Measurements from ENCODE around the gene PCSK1N. TPM values are rescaled to one million over a fixed set of nuclear protein-coding genes. Genes with fewer than 3 reads are reported as not detected.

The PCSK1N gene
- total RNA-seq, 4 donors from 2014 or later = 1.5 to 4.0 (median 3.4) TPM

DNA sequence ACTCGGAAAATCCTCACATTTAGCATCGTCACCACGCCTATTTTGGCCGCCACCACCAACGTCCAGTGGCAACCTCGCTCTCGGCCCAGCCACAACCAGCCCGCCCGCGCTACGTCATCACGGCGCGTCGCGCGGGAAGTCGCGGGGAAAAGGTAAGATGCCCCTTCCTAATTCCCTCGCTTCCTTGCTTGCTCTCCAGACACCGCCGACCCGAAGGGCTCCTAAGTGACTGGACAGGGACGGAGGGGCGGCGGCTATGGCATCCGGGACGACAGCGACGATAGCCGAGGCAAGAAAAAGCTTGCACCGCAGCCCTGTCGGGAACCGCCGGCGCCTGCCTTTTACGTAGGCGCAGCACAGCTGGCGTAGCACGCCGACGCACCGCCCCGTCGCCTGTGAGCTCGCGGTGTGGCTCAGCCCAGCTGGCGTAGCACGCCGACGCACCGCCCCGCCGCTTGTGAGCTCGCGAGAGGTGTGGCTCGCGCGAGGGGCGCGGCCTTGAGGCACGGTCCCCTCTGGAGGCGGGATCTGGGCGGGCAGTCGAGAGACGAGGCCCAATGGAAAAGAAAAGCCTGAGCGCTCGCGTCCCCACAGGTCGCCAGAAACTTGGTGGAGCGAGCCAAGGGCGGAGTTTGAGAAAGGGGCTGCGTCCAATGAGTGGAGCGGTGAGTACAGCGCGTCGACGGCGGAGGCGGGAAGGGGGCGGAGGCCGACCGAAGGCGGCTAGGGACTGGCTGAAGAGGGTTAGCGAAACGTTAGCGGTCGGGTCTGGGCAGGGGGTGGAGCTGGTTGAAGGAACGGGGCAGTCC lies 33.9 kb downstream of the PCSK1N start, which contains the start of gene HDAC6:
HDAC6 (plus strand) TSS at position 788 of the 809 bp plus-strand sequence. CDS start 626 bp downstream, outside the sequence.
- Histone ChIP-seq H3K4me1 (peaks cover 0 to 4% of the 10 kb centered on the region in 2 donors), H3K9me3 (no peaks in the 10 kb centered on the region), H3K27me3 (no peaks in the 10 kb centered on the region), H3K4me3 (replicated peaks in 1 of 3) (peak within 1 kb of the TSS; percentile 39 to 53 (median 52)), H3K36me3 (no peaks in the 10 kb centered on the region), H3K27ac (peak within 1 kb of the TSS; percentile 81 to 97 (median 88))
- TF ChIP-seq, protein P1, sequence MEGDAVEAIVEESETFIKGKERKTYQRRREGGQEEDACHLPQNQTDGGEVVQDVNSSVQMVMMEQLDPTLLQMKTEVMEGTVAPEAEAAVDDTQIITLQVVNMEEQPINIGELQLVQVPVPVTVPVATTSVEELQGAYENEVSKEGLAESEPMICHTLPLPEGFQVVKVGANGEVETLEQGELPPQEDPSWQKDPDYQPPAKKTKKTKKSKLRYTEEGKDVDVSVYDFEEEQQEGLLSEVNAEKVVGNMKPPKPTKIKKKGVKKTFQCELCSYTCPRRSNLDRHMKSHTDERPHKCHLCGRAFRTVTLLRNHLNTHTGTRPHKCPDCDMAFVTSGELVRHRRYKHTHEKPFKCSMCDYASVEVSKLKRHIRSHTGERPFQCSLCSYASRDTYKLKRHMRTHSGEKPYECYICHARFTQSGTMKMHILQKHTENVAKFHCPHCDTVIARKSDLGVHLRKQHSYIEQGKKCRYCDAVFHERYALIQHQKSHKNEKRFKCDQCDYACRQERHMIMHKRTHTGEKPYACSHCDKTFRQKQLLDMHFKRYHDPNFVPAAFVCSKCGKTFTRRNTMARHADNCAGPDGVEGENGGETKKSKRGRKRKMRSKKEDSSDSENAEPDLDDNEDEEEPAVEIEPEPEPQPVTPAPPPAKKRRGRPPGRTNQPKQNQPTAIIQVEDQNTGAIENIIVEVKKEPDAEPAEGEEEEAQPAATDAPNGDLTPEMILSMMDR (IDR thresholded peaks at IDR 0.05) = no peak
- peak in 1 of 2 donors; percentile 53 for TF ChIP-seq POLR2A (IDR thresholded peaks at IDR 0.05)
- 0 to 1% methylated on average over 19 to 37 of the region's 89 CpGs for WGBS, 2 donors
- intact Hi-C loops (cut with DNase I) = no loop called here
- peak; percentile 97 for DNase-seq

DNA sequence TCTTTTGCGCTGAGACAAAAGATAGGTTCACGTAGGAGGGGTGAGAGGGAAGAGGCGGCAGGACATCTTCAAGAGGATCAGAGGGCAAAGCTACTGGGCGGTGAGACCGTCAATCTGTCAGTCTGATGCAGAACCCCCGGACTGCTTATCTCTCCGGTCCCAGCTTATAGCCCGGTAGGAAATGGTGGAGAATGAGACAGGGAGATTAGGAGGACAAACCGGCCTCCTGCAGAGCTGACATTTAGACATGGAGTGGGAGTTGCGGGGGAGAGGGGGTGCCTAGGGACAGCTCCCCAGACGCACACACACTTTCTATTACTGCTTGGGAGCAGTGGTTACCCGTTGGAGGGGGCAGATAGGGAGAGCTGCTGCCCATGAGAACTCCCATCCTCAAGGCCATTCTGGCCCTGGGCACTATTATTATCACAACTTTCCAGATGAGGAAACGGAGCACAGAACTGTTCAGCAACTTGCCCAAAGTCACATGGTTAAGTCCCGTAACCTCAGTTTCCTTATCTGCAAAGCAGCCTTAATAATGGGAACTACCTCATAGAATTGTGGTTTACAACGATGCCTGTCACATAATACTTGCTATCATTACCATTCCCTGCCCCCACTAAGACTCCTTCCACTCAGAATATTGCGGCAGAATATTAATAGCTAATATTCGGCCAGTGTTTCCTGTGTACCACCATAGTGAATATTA lies 34.7 kb downstream of the PCSK1N start:
- 28 to 30% methylated on average over 14 to 16 of the region's 17 CpGs for WGBS, 2 donors
- peaks cover 0 to 4% of the 10 kb centered on the region in 2 donors for H3K4me1 ChIP-seq
- no peaks in the 10 kb centered on the region for H3K36me3 ChIP-seq
- DNase-seq = no peak
- H3K27me3 ChIP-seq = no peaks in the 10 kb centered on the region
- H3K4me3 ChIP-seq (replicated peaks in 1 of 3) = peak overlapping the region; percentile 39 to 53 (median 52)
- no peaks in the 10 kb centered on the region for H3K9me3 ChIP-seq
- intact Hi-C loops (cut with DNase I) = no loop called here
- H3K27ac ChIP-seq = peak overlapping the region; percentile 70 to 88 (median 87)
- TF ChIP-seq POLR2A (IDR thresholded peaks at IDR 0.05) = no peak
- TF ChIP-seq, protein P1 (IDR thresholded peaks at IDR 0.05) = no peak

DNA sequence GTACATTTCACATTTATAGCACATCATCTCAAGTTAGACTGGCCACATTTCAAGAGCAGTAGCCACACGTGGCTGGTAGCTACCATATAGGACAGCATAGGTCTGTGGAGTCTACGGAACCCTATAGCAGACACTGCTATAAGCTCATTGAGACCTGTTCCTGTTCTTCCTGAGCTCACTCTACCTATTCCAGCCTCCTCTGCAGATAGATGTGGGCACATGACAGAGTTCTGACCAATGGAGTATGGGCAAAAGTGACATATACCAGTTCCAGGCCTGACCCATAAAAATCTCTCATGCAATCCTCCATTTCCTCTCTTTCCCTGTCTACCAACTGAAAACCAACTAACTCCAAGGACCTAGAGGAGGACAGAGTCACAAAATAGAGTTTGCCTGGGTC lies 37.1 kb downstream of the PCSK1N start:
- Histone ChIP-seq H3K27me3 (no peaks in the 10 kb centered on the region), H3K4me3 (replicated peaks in 1 of 3) (no peak overlapping the region), H3K36me3 (no peaks in the 10 kb centered on the region), H3K27ac (no peak overlapping the region), H3K9me3 (no peaks in the 10 kb centered on the region), H3K4me1 (peaks cover 0 to 4% of the 10 kb centered on the region in 2 donors)
- WGBS, 2 donors = 83 to 84% methylated on average over 2 of the region's 2 CpGs
- DNase-seq = no peak
- TF ChIP-seq, protein P1 (IDR thresholded peaks at IDR 0.05) = no peak
- no peak for TF ChIP-seq POLR2A (IDR thresholded peaks at IDR 0.05)
- intact Hi-C loops (cut with DNase I) = no loop called here

DNA sequence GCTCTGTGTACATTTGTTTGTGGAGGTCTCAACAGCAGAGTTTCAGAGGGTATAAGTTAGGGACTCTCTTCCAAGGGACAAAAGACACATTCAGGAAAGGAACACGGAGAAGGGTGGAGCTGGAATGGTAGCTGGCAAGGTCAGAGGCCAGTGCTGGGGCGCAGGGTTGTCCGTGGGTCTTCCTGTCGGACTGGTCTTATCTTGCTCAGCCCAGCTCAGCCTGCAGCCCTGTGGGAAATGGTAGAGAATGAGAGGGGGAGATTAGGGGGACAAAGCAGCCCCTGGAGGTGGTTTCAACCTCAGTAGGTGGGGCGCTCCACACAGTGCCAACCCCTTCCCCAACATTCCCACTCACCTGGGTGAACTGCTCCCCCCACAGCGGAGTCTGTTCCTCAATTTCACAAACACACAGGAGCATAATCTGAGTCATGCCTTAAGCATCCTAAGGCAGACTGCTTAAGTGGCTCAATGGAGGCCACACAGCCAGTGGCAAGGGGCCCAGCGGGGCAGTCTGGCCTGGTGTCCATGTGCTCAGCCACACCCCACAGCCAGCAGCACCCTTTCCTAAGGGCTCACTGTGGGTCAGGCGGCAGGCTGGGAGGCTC lies 40.4 kb downstream of the PCSK1N start:
- H3K27me3 ChIP-seq = no peaks in the 10 kb centered on the region
- DNase-seq = no peak
- no peak overlapping the region for H3K27ac ChIP-seq
- H3K9me3 ChIP-seq = no peaks in the 10 kb centered on the region
- H3K4me3 ChIP-seq (replicated peaks in 1 of 3) = no peak overlapping the region
- 68 to 72% methylated on average over 4 to 5 of the region's 8 CpGs for WGBS, 2 donors
- H3K4me1 ChIP-seq = no peaks in the 10 kb centered on the region
- TF ChIP-seq, protein P1 (IDR thresholded peaks at IDR 0.05) = no peak
- no peak for TF ChIP-seq POLR2A (IDR thresholded peaks at IDR 0.05)
- no peaks in the 10 kb centered on the region for H3K36me3 ChIP-seq
- intact Hi-C loops (cut with DNase I) = no loop called here

Measured in thyroid gland (tissue), 4 donors.